ENCODE results near the gene KPNA1.

KPNA1 gene

DNA sequence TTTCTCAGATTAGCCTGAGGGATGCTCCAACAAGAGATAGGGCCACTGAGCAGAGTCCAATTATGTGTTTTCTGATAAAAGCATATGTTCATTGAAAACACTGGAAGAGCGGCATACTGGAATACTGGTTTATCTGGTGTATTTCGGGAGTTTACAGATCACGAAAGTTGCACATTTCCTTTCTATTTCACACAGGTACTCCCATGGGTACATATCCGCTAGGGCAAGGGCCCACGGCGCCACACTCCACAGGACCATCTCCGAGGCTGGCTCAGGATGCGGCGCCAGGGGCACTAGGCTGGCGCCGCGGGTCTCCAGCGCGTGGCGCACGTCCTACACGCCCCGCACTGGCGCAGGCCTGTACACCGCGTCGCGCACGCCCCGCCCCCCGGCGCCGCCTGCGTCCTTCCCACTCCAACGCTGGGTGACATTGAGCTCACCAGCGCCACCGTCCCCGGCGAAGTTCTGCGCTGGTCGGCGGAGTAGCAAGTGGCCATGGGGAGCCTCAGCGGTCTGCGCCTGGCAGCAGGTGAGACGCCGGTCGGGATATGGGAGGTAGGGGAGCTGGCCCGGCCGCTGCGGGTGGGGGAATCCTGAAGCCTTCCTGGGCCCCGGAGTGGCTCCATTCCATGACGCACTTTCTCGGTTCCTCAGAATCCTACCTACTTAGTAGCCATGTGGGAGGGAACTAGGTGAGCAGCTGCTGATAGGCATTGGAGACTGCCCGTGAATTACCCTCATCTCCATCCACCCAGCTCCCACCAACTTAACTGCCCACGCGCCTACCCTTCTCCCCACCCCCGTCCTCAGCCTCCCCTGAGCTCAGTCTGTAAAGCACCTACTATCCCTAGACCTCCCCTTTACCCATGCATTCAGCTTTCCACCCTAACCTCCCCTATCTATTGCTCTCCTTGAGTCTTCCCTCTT lies 130.7 kb downstream of the KPNA1 start, which contains the start of gene FAM162A:
FAM162A (plus strand) TSS at position 412 of the 927 bp plus-strand sequence; CDS start at position 496, 84 bp downstream.
- TF ChIP-seq ZNF274 (IDR thresholded peaks at IDR 0.05; ENCODE audit: low read depth, low read length): no peak

DNA sequence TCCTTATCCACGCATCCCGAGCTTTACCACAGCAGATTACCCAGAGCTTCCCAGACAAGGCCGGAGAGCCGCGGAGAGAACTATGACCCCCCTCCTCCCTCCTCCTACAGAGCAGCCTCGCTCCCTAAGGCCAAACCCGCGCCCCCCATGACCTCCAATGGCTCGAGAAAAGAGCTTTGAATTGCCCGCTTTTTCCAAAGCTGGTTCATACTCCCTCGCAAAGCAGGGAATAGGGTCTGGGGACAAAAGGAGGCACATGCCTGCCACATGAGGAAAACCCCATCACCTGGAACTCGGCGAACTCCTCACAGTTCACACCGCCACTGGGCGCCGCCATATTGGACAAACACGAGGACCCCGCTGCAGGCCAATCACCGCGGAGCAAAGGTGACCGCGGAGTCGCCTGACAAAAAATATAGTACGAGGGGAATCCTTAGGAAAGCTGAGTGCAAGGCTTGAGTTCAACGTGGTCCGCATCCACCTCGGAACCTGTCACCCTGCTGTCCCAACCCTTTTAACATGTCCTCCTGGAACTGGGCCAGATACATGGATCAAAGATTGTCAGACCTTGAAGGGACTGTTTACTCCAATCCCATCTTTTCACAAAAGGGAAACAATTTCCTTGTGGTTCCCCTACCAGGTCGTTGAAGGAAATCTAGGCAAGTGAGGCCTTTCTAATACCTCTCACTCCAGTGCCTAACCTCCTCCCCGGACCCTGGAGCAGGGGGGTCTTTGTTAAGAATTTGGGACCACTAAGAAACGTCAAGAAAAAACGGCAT lies 131.7 kb downstream of the KPNA1 start, which contains the start of gene MIX23:
MIX23 (minus strand) TSS at position 344 of the 779 bp plus-strand sequence; CDS start at position 337, 7 bp downstream.
- peak within 1 kb of the TSS; percentile 71 for H3K4me3 ChIP-seq (ENCODE audit: low read length)
- TF ChIP-seq ZNF274 (IDR thresholded peaks at IDR 0.05; ENCODE audit: low read depth, low read length): no peak

More for the DNA sequence above, 130.7 kb downstream of the KPNA1 start, which contains the start of gene FAM162A:
- peak within 1 kb of the TSS; percentile 71 for H3K4me3 ChIP-seq (ENCODE audit: low read length)

DNA sequence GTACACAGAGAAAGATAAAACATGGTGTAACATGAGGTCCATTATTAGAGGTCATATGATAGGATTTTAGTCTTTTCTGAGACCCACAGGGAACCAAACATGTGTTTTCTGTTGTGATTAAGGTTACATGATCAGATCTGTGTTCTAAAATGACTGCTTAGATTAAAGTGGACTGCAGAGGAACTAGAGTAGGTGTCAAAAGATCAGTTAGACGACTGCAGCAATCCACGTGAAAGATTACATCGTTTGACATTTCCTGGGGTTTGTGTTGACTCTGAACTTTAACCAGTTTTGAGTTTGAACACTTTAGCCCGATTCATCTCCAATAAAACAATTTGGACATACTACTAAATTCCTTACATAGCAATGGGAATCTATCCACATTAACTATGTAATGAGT lies 136.8 kb downstream of the KPNA1 start:
- H3K4me3 ChIP-seq (ENCODE audit: low read length): no peak overlapping the region
- no peak for TF ChIP-seq ZNF274 (IDR thresholded peaks at IDR 0.05; ENCODE audit: low read depth, low read length)

GRCh38 chr3:122374034-122374433 lies 140.7 kb downstream of the KPNA1 start:
- no peak overlapping the region for H3K4me3 ChIP-seq (ENCODE audit: low read length)
- no peak for TF ChIP-seq ZNF274 (IDR thresholded peaks at IDR 0.05; ENCODE audit: low read depth, low read length)

All from GM08714 (cell line).